ENCODE data around the gene FOXC2. TPM values are rescaled to one million over a fixed set of nuclear protein-coding genes. Genes with fewer than 3 reads are reported as not detected.

The FOXC2 gene
- polyA plus RNA-seq, 1 of the 3 experiments (the other 2 are of a cell fraction), result 1.3 TPM

- TF ChIP-seq CTCF (IDR thresholded peaks at IDR 0.05), result no peak
- TF ChIP-seq USF2 (IDR thresholded peaks at IDR 0.05; ENCODE audit: borderline replicate concordance, low read depth, low read length), result no peak
- no peak for TF ChIP-seq NRF1 (IDR thresholded peaks at IDR 0.05; ENCODE audit: low read depth, low read length)
- TF ChIP-seq FOXJ3 (CRISPR knock-in tag; IDR thresholded peaks at IDR 0.05), result no peak
- TF ChIP-seq EZH2phosphoT487 (IDR thresholded peaks at IDR 0.05; ENCODE audit: borderline replicate concordance, low read depth), result no peak
- no peak for TF ChIP-seq JUND (IDR thresholded peaks at IDR 0.05)
- TF ChIP-seq RXRA (IDR thresholded peaks at IDR 0.05; ENCODE audit: borderline replicate concordance, low read depth), result no peak
- TF ChIP-seq, protein P1, sequence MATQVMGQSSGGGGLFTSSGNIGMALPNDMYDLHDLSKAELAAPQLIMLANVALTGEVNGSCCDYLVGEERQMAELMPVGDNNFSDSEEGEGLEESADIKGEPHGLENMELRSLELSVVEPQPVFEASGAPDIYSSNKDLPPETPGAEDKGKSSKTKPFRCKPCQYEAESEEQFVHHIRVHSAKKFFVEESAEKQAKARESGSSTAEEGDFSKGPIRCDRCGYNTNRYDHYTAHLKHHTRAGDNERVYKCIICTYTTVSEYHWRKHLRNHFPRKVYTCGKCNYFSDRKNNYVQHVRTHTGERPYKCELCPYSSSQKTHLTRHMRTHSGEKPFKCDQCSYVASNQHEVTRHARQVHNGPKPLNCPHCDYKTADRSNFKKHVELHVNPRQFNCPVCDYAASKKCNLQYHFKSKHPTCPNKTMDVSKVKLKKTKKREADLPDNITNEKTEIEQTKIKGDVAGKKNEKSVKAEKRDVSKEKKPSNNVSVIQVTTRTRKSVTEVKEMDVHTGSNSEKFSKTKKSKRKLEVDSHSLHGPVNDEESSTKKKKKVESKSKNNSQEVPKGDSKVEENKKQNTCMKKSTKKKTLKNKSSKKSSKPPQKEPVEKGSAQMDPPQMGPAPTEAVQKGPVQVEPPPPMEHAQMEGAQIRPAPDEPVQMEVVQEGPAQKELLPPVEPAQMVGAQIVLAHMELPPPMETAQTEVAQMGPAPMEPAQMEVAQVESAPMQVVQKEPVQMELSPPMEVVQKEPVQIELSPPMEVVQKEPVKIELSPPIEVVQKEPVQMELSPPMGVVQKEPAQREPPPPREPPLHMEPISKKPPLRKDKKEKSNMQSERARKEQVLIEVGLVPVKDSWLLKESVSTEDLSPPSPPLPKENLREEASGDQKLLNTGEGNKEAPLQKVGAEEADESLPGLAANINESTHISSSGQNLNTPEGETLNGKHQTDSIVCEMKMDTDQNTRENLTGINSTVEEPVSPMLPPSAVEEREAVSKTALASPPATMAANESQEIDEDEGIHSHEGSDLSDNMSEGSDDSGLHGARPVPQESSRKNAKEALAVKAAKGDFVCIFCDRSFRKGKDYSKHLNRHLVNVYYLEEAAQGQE (IDR thresholded peaks at IDR 0.05; ENCODE audit: low read depth, low read length), result no peak
Measured at GRCh38 chr16:86604436-86605193, 38.0 kb downstream of the FOXC2 start (continued).

GRCh38 chr16:86605950-86606349 is 39.3 kb downstream of the FOXC2 start:
- 94% methylated on average over 2 of the region's 3 CpGs for WGBS (ENCODE audit: low lambda C conversion rate)
- Histone ChIP-seq H2AFZ (ENCODE audit: low read depth) (no peak overlapping the region), H3K79me2 (ENCODE audit: insufficient read depth) (no peaks in the 10 kb centered on the region), H3K4me2 (no peak overlapping the region), H3K27me3 (ENCODE audit: insufficient read depth) (no peaks in the 10 kb centered on the region), H3K4me3 (ENCODE audit: low read depth in 2 of 2, low read length in 1 of 2) (no peak overlapping the region), H3K9me2 (no peaks in the 10 kb centered on the region), H3K36me3 (replicated peaks in 1 of 2; ENCODE audit: control insufficient read depth in 1 of 2, insufficient read depth in 2 of 2, low read length in 1 of 2) (no peaks in the 10 kb centered on the region), H3K27ac (ENCODE audit: low read depth in 2 of 2, low read length in 1 of 2) (no peak overlapping the region), H3K4me1 (ENCODE audit: control insufficient read depth in 1 of 2, insufficient read depth in 2 of 2, low read depth in 1 of 2, low read length in 1 of 2) (peaks cover 0 to 17% of the 10 kb centered on the region in 2 experiments; a peak in 3 of 4 replicates), H3K9ac (no peak overlapping the region), H3K9me3 (no peaks in the 10 kb centered on the region), H4K20me1 (ENCODE audit: insufficient read depth) (no peaks in the 10 kb centered on the region), H3F3A (replicated peaks; ENCODE audit: insufficient read depth) (peaks cover 25% of the 10 kb centered on the region)
- TF ChIP-seq FOSL2 (IDR thresholded peaks at IDR 0.05; ENCODE audit: borderline replicate concordance, low read depth) (no peak), RXRA (IDR thresholded peaks at IDR 0.05; ENCODE audit: borderline replicate concordance, low read depth) (no peak), POLR2AphosphoS5 (IDR thresholded peaks at IDR 0.05; ENCODE audit: low read depth, low read length) (no peak), EP300 (IDR thresholded peaks at IDR 0.05; ENCODE audit: borderline replicate concordance in 1 of 2, low read depth in 1 of 2, low read length in 1 of 2) (no peak), RFX5 (IDR thresholded peaks at IDR 0.05; ENCODE audit: low read length) (no peak)
- ChIA-PET POLR2A (no interaction called here), CTCF (no interaction called here)
- no peak for DNase-seq

Measured in SK-N-SH (cell line).